Posterior vena cava (tissue), 2 donors: ENCODE results near the gene DLGAP4. TPM values are rescaled to one million over a fixed set of nuclear protein-coding genes. Genes with fewer than 3 reads are reported as not detected.

Experiments used
- DNase-seq: peaks from one replicate; pipeline ENCODE4 v3.0.0-alpha.2; 2020; ENCODE audit warnings: low spot score
- intact Hi-C, 2 donors: fragments of 100-400 bp; cut with DNase I; formaldehyde crosslinking; loops; one replicate each; pipeline versions ENCODE4 v1.14.1 to v1.14.2; 2022 to 2023
- total RNA-seq, 2 donors: library from RNA; stranded (reverse); fragmentation: NEBNext Ultra II Directional; extraction: Animal tissue kit (Norgen Biotek cat#: 25700); gene quantifications; one replicate each; pipeline ENCODE4 v1.2.1, GENCODE V29; 2021
- donor health status: DM: yes; HTN: yes; CAD: no.
- donor health status: DM: yes; HTN: yes; CAD: no.

Gene DLGAP4
- total RNA-seq, 2 donors from 2014 or later, result 116 to 141 TPM

DNA sequence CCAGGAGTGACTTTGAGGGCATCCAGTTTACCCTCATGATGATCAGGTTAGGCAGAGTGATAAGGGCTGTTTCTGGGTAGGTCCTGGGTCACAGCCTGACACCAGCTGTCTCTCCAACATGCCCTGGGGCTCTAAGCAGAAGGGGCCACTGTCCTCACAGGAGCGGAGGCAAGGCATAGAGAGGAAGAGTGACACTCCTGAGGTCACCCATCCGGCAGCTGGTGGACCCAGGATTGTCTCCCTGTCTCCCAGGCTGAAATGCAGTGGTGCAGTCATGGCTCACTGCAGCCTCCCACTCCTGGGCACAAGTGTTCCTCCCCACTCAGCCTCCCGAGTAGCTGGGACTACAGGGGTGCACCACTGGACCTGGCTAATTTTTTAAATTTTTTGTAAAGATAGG, 12.0 kb downstream of the DLGAP4 start:
- intact Hi-C loops, result no loop called here
- peak; percentile 70 for DNase-seq

GRCh38 chr20:36319356-36320260, 13.5 kb downstream of the DLGAP4 start:
- intact Hi-C loops, result no loop called here
- peak; percentile 62 for DNase-seq

DNA sequence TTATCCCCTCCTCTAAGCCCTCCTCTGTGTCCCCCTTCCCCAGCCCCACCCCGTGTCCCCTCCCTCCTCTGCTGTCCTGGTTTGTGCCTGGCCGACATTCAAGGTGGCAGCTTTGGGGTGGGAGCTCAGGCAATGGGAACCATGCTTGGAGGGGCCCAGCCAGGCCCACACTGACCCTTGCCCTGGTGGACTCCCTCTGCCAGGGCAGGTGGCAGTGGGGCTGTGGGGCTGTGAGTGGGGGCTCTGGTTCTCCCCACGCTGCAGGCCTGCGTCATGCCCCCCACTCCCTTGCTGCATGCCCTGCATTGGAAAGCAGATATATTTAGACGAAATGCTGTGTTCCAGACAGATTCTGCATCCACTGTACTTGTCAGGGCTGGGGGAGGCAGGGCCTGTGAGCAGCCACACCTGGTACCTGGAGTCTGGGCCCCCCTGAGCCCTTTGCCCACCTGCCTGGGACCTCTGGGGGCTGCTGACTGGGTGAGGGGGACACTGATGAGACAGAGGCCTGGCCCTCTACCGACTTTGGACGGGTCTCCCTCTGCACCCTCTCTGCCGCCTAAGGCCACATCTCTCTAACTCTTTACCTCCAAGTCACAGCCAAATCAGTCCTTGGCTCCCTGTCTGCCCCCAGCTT, 14.2 kb downstream of the DLGAP4 start:
- intact Hi-C loops, result no loop called here
- DNase-seq, result peak; percentile 56

- intact Hi-C loops, result no loop called here
- DNase-seq, result peak; percentile 68
Measured at GRCh38 chr20:36320898-36321695, 15.0 kb downstream of the DLGAP4 start.

GRCh38 chr20:36322131-36322530, 16.0 kb downstream of the DLGAP4 start:
- peak; percentile 26 for DNase-seq
- intact Hi-C loops, result no loop called here

GRCh38 chr20:36330091-36330490, 24.0 kb downstream of the DLGAP4 start:
- intact Hi-C loops, result loop anchor here in 1 of 2 donors (5.0 kb wide), 1 partner anchor 1333 kb away; no protein-coding TSS in a partner anchor
- no peak for DNase-seq

DNA sequence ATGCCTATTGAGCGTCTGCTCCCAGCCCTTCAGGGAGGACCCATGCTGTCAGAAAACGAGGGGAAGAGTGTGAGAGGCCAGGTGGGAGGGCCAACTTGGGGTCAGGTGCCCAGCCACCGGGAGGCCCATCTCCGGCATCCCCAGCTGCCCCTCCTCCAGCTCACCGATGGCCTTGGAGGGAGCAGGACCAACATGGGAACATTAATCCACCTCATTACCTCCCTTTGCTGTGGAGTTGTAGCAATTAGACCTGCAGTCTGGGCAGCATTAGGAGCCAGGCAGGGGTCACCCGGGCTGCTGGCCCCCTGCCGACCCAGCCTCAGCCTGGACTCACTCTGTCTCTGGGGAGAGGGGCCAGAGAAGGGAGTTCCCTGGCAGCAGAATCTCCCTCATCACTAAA, 25.1 kb downstream of the DLGAP4 start:
- DNase-seq, result no peak
- intact Hi-C loops, result loop anchor here in 1 of 2 donors (5.0 kb wide), 1 partner anchor 1334 kb away; no protein-coding TSS in a partner anchor

- no peak for DNase-seq
- intact Hi-C loops, result loop anchor here in 1 of 2 donors (5.0 kb wide), 1 partner anchor 1337 kb away; no protein-coding TSS in a partner anchor
Measured at GRCh38 chr20:36333841-36334240, 27.7 kb downstream of the DLGAP4 start.

- intact Hi-C loops, result loop anchor here in 1 of 2 donors (5.0 kb wide), 1 partner anchor 1337 kb away; no protein-coding TSS in a partner anchor
- no peak for DNase-seq
Measured at GRCh38 chr20:36334281-36335205, 28.4 kb downstream of the DLGAP4 start.

DNA sequence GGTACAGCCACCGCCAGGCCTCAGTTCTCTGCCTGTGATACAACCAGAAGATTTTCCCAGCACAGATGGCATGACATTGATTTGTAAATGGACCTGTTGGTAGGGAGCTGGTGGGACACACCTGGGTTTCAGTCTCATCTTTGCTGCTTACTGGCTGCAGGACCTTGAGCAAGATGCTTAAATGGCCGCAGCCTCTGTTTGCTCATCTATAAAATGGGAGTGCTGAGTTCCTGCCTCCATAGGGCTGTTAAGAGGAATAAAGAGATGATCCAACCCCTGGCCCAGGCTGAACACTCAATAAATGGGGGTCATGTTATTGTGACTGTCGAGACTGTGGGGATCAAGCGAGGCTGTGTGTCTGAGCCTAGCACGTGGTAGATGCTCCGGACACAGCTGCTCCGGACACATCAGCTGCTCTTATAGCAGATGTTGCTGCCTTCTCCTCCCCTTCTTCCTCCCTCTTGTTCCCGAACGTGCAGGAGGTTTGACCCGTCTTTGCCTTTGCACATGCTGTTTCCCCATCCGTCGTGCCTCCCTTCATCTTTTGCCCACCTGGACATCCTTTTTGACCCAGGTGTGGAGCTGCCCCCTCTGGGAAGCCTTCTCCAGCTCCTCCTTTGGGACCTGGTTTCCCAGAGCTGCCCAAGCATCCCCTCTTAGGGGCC, 29.2 kb downstream of the DLGAP4 start:
- no peak for DNase-seq
- intact Hi-C loops, result no loop called here

GRCh38 chr20:36336204-36336603, 30.1 kb downstream of the DLGAP4 start:
- DNase-seq, result no peak
- intact Hi-C loops, result no loop called here

DNA sequence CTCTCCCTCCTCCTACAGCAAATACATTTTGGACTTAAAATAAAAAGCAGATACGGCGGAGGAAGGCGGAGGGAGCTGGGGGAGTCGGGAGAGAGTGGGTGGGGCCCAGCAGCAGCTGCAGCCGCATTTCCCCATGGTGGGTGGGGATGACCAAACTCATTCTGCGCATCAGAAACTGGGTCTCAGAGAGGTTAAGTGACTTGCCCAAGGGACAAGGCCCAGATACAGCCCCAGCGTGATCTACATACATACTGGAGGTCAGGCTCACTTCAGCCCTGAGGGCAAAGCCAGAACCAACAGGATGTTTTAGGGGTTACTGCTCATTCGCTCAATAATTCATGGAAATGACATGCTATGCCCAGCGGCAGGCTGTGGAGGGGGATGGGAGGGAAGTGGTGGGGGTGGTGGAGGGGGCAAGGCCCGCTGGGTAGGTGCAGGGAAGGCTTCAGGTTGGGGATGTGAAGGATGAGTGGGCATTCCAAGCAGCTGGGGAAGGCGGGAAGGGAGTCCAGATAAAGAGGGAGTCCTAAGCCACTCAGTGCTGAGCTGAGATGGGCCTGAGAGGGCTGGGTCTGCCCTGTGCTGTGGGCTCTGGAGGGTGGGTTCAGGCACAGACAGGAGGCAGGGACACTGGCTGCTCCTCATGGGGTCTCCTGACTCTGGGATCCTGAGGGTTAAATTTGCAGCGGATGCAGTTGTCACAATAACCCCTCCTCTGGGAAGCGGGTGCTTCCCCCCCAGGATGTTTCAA, 31.0 kb downstream of the DLGAP4 start:
- DNase-seq, result no peak
- intact Hi-C loops, result no loop called here

GRCh38 chr20:36337886-36338285, 31.7 kb downstream of the DLGAP4 start:
- intact Hi-C loops, result no loop called here
- no peak for DNase-seq

- no peak for DNase-seq
- intact Hi-C loops, result no loop called here
Measured at GRCh38 chr20:36339646-36340592, 33.8 kb downstream of the DLGAP4 start.

GRCh38 chr20:36340593-36340990, 34.5 kb downstream of the DLGAP4 start:
- no peak for DNase-seq
- intact Hi-C loops, result no loop called here

- intact Hi-C loops, result no loop called here
- no peak for DNase-seq
Measured at GRCh38 chr20:36341331-36342020, 35.3 kb downstream of the DLGAP4 start.
